DMS79 treated with DMSO at 0.1 percent for 48 hours (cell line): ENCODE data around the gene TCF19.

ENCODE experiments used
- DNase-seq: peaks from one replicate; lab custom pipeline; 2025; lab: John Stamatoyannopoulos, UW

Gene TCF19, protein sequence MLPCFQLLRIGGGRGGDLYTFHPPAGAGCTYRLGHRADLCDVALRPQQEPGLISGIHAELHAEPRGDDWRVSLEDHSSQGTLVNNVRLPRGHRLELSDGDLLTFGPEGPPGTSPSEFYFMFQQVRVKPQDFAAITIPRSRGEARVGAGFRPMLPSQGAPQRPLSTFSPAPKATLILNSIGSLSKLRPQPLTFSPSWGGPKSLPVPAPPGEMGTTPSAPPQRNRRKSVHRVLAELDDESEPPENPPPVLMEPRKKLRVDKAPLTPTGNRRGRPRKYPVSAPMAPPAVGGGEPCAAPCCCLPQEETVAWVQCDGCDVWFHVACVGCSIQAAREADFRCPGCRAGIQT

DNA sequence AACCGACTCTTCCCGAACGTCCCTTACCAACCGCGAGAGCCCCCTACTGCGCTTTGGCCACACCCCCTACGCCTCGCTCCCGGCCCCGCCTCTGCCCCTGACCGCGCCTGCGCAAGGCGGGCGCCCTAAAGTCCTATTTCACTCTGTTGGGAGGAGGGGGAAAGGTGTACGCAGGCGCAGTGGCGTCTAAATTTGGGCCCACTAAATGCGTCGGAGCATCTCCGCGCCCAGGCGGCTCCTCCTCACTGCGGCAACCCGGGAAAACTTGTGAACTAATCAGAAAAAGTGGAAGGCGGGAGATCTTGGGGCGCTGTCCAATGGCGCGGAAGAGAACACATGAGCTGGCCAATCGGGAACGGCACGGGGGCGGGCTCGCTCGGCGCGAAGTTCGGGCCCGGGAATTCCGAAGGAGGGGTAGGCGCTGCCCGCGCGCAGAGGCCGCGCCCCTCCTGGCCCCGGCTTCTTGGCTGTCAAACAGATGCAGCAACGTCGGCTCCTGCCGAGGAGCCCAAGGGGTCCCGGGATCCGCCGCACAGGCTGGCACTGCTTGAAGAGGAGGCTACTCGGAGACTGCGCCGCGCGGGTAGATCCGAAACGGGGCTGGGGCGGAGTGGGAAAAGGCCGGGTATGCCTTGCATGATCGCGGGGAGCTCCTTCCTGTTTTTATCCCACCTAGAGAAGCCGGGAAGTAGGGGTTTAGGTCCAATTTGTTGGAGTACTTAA is at the start of gene TCF19:
Gene TCF19 (plus strand): TSS at position 450 of the 723 bp plus-strand sequence. CDS start 881 bp downstream, outside the sequence.
- DNase-seq: peak; percentile 99

DNA sequence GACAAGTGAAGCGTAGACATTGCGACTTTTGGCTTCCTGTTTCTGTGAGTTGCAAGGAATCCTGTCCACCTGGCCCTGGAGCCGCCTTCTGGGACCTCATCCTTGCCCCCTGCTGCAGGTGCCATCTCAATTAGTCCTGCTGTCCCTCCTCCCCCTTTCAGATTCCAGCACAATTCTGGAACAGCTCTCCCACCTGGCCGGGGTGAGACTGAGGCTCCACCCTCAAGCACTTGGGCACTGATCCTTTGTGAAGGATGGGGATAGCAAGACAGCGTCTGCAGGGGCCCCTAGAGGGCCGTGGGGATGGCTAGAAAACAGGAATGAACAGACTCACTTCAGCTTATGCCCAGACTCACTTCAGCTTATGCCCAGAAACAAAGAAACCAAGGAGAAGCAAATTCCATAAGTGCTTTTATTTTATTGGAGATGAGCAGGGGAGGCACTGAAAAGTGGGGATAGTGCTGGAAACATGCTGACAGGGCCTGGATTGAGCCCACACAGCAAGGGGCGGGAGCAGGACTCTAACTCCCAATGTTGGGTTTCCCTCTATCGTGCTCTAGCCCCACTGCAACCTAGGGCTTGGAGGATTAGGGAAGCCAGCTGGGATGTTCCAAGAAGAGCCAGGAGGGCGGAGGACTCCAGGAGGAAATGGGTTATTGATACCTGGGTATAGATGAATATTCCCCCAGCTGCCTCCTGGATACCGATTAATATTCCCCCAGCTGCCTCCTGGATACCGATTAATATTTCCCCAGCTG is 47.4 kb upstream of the TCF19 start:
- DNase-seq: no peak

DNA sequence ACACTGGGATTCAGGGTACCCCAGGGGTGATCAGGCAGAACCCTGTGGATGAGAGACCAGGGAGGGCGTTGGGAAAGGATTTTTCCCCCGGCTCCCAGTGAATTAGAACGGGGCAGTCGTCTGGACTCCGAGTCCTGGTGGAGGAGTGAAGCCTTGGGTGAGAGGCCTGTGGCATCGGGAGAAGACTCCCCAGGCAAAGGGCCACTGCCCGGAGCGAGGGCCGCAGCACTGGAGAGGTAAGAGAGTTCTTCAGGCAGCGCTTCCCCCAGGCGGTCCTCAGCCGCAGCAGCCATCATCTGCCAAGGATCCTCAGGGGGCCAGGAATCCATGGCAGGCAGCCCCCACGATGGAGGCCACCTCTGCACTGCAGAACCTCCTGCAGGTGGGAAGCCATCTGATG is 46.7 kb upstream of the TCF19 start:
- DNase-seq: no peak

- no peak for DNase-seq
These were observed 45.9 kb upstream of the TCF19 start, which contains the start of gene C6orf15 for GRCh38 chr6:31112478-31112877. C6orf15 (minus strand) TSS chr6:31112575; CDS start chr6:31112555, 20 bp downstream.

- no peak for DNase-seq
These were observed 44.4 kb upstream of the TCF19 start for GRCh38 chr6:31113861-31114540.

DNA sequence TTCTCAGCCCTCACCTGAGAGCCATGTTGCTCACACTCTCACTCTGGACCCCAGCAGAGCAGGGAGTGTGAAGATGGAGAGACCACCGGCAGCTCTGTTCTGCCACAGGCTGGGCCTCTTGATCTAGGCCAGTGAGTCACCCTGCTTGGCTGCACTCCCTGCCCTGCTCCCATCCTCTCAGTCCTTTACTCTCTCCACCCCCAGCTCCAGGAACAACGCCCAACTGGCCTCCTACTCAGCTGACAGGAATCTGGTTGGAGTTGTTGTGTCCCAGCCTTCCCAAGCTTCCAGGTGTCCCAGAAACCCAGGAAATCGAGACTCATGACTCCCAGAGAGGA is 43.9 kb upstream of the TCF19 start, which contains the start of gene PSORS1C1:
Gene PSORS1C1 (plus strand): TSS at position 260 of the 338 bp plus-strand sequence. CDS start 14,833 bp downstream, outside the sequence.
- no peak for DNase-seq

- DNase-seq: no peak
These were observed 43.2 kb upstream of the TCF19 start for GRCh38 chr6:31114970-31115849.

GRCh38 chr6:31115941-31116560 is 42.3 kb upstream of the TCF19 start:
- DNase-seq: no peak

- no peak for DNase-seq
These were observed 41.6 kb upstream of the TCF19 start for GRCh38 chr6:31116661-31117385.

DNA sequence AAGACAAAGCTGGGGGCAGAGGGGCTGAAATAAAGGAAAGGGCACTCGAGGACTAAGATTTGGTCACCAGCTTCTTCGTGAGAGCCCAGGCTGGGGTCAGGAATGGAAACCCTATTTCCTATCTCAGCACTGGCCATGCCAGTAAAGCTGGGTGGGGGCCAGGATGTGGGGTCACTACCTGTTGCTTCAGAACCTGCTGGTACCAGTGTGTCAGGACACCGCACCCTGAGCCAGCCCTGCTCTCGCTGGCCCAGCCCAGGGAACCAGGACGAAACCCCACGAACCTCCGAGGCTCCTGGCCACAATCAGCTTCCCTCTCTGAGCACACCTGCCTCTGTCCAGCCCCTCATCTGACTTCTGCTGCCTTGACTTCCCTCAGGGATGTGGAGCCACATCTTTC is 40.2 kb upstream of the TCF19 start:
- no peak for DNase-seq

GRCh38 chr6:31120151-31120915 is 38.1 kb upstream of the TCF19 start, which contains the start of gene CDSN:
CDSN (minus strand) TSS chr6:31120446; CDS start chr6:31120419, 27 bp downstream.
- no peak for DNase-seq

DNA sequence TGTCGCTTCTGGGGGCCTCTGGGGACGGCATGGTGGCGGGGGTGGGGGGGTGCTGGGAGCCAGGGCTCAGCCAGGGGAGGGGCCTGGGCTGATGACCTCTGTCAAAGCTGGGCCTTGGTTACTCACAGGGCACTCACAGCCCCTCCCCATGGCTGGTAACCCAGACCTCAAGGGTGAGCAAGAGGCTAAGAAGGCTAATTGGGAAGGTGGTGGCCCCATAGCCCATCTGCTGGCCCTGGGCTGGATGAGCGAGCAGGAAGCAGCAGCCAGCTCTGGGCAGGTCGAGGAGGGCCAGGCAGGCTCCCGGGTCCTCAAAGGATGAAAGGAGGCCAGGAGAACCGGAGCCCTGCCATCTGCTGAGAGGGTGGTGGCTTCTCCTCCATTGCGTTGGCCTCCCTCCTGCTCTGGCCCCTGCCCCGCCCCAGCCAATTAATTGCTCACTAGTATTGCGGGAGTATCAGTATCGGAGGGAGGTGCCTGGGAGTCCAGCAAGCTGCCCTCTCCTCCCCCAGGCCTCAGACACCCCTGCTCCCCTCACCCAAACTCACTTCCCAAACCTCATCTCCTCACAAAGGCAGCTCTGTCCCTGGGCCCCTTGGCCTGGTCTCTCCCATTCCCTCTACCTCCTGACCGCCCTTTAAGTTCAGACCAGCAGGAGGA is 37.1 kb upstream of the TCF19 start:
- DNase-seq: no peak

DNA sequence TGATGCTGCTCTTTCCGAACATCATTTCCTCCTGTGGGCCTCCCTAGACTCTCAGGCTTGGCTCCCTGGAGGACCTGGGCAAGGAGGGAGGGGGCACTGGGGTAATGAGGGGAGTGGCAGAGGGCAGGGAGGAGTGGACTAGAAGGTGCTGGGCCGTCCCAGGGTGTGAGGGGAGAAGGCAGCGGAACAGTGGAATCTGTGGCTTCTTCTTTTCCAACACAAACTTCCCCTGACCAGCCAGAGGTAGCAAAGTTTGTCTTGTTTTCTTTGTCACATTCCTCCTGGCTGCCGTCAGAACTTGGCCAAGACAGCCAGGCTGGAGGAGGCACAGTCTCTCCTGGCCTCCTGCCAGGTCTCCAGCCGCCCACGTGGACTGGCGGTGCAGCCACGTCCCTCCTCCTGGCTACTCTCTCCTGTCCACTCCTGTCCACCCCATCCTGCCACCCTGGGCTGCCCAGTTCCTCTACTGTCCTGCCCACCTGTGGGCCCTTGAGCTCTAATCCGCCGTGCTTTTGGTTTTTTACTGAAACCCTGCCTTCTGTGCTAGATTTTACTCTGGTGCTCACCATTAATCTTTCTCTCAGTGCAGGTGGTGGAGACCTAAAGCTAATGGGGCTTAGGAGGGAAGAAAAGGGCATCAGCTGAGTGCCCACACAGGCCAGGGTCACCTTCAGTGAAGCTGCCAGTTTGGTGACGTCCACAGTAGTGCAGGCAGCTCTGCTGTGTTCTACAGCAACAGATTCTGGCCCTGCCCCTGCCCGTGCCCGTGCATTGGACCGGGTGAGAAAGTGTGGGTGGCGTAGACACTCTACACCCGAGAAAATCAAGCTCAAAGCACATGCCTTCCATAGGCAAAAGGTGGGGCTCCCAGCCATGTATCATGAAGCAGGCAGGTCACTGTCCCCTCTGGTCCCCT is 35.3 kb upstream of the TCF19 start:
- DNase-seq: no peak

DNA sequence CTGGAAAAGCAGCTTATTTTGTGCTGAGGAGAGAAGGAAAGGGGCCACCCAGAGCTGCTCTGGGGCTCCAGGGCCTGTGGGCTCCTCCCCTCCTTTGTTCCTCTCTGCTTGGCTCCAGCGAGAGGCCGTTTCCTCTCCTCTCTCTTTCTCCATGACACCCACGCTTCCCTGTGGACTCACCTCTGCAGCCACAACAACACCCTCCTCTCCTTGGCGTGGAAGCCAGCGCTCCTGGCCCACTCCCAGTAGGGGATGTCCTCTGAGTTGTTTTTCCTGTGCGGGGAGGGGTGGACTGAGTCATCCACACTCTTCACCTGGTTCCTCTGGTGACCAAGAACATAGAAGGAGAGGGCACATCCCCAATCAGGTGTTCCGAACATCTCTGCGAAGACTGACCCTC is 33.2 kb upstream of the TCF19 start:
- DNase-seq: no peak

GRCh38 chr6:31125586-31126363 is 32.6 kb upstream of the TCF19 start:
- DNase-seq: no peak

GRCh38 chr6:31126396-31127175 is 31.8 kb upstream of the TCF19 start:
- no peak for DNase-seq
